GM19099 (cell line): ENCODE results near the gene HPCAL1.

Experiments
- POLR2A ChIP-seq: IDR thresholded peaks from 3 replicates; pipeline ENCODE4 v1.6.1; 2011; ENCODE audit warnings: low read depth; ENCODE audit not compliant: insufficient read length; ENCODE audit errors: extremely low read depth

Gene HPCAL1

DNA sequence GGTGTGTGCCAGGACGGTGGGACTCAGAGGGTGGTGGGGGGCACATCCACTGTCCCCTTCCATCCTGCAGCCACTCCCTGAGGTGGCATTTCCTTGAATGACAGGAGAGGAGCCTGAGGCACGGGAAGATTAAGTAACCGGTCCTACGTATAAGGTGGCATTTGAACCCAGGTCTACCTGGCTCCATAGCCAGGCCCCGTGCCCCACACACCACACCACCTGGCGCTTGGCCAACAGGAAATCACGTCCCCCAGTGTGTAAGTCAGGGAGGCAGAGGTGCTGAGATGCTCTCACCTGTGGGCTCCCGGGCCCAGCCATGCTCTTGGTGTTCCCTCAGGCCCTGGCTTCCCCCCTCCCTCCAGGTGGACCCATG lies 53.7 kb downstream of the HPCAL1 start:
- TF ChIP-seq POLR2A: no peak

DNA sequence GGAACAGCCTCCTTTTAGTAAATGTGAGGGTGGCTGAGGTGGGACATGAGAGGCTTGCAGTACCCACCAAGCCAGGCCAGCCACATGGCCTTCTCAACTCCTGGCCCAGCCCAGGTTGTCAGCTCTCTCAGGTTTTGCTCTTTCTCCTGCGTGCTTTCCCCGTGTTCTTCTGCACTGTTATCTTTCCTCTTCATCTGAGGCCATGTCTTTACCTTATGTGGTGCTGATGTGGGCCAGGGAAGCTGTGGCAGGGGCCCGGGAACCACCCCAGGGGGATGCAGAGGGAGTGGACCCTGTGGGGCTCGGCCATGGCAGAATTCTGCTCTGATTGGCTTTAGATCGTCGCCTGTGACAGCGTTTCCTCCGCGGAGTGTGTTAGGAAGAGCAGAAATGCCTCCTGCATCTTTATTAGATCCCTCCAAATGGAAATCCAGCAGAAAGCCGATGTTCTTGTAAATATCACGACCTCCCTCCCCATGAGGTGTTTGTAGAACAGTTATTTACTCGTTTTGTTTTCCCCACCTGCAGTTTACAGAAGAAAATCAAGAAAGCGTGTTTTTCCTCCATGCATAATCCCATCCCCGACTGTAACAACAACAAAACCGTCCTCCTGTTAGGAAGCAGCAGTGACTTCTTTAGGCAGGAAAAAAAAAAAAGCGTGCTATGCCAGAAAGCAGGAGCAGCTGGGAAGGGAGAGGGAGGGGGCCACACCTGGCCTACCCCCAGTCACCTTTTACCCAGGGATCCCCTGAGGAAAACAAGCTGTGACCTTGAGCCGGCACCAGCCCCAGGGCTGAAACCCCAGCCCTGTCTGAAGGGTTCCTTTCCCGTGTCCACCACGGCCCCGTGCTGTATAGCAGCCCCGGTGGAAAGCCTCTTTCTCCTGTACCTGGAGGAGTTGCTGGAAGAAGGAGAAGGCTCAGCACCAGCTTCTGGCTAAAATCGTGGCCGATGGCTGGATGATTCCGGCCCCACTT lies 54.8 kb downstream of the HPCAL1 start:
- no peak for TF ChIP-seq POLR2A

GRCh38 chr2:10359246-10359645 lies 56.5 kb downstream of the HPCAL1 start:
- no peak for TF ChIP-seq POLR2A

GRCh38 chr2:10359731-10360329 lies 57.1 kb downstream of the HPCAL1 start:
- TF ChIP-seq POLR2A: no peak

GRCh38 chr2:10360460-10360849 lies 57.8 kb downstream of the HPCAL1 start:
- no peak for TF ChIP-seq POLR2A

GRCh38 chr2:10360850-10361588 lies 58.3 kb downstream of the HPCAL1 start:
- TF ChIP-seq POLR2A: no peak

- TF ChIP-seq POLR2A: no peak
Measured at GRCh38 chr2:10362096-10362897, 59.6 kb downstream of the HPCAL1 start.

GRCh38 chr2:10362898-10363454 lies 60.3 kb downstream of the HPCAL1 start:
- no peak for TF ChIP-seq POLR2A

DNA sequence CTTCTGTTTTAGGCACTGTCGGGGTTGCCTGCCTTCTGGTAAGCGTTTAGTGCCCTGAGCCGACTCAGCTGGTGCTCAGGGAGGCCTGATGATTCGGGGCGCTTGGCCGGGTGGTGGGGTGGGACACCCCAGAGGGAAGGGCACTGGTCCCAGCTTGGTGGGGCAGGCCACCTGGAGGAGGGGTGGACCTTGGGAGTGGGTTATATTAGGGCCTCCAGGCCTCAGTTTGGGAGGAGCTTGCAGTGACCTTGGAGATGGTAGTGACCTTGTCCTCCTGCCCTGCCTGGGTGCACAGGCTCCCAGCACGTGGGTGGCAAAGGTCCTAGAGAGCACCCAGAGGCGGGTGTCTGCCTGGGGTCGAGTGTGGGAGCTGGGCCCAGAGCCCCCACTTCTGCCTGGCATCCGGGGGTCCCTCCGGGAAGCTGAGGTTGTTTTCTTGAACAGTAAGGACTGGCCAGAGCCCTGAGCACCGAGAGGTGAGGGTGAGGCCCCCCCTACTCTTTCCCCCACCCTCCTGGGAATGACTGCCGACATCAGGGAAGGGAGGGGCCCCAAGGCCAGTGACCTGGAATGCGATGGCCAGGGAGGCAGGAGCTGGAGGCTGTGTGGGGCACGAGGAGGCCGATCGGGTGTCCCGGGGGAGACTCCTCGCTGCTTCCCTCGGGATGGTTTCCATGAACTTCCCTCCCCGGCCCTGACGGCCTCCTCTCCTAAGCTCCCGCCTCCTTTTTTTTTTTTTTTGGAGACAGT lies 61.3 kb downstream of the HPCAL1 start:
- no peak for TF ChIP-seq POLR2A

GRCh38 chr2:10365412-10365811 lies 62.7 kb downstream of the HPCAL1 start:
- TF ChIP-seq POLR2A: no peak

DNA sequence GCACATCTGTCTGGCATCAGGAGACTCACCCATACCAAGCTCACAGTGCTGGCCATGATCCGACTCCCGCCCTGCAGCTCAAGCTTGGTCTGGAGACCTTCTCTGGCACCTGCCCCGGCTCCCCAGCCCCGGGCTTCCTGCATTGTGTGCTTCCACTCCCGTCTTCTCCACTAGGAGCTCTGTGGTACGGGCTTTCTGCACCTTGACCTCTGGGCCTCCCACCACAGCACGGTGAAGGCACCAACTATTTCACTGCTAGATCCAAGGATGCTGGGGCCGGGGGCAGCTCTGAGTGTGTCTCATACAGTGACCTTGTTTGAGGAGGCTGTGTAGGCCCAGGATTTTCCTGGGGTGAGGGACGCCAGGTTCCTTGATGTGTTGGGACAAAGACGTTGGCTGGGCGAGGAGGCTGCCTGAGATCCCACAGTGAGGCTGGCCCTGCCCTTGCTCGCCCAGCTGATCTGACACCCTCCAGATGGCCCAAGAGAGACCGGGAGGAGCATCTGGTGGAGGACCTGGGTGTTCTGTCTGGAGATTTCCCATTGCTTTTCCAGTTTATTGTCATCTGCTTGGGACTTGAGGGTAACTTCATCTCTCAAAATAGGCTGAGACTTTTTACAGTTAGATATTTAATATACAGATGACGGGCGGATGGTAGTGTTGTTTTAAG lies 64.0 kb downstream of the HPCAL1 start:
- no peak for TF ChIP-seq POLR2A

DNA sequence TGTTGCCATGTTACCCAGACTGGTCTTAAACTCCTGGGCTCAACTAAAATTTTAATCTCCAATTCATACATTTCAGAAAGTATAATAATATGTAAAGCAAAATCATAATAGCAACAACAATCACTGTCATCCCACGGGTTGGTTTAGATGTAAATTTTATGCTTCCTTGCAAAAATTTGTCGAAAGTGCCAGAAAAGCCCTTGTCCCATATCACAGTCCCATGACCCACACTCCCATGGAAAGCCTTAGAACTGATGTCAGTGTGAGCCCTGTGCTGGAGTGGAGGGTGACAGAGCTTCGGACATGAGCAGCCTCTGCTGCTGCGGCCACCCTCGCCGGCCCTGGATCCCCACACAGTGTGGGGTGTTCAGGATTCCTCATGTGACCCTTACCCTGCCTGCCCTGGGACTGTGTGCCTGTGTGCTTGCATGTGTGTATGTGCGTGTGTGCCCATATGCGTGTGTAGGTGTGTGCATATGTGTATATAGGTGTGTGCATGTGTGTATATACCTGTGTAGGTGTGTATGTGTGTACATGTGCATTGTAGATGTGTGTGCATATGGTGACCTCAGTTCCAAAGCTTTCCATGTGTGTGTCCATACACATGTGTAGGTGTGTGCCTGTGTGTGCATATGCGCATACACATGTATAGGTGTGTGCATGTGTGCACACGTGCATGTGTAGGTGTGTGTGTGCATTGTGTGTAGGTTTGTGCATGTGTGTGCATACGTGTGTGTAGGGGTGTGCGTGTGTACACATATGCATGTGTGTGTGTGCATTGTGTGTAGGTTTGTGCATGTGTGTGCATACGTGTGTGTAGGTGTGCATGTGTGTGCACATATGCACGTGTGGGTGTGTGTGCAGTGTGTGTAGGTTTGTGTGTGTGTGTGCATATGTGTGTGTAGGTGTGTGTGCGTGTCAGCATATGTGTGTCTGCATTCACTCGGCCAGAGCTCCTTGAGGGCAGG lies 65.1 kb downstream of the HPCAL1 start:
- TF ChIP-seq POLR2A: no peak

DNA sequence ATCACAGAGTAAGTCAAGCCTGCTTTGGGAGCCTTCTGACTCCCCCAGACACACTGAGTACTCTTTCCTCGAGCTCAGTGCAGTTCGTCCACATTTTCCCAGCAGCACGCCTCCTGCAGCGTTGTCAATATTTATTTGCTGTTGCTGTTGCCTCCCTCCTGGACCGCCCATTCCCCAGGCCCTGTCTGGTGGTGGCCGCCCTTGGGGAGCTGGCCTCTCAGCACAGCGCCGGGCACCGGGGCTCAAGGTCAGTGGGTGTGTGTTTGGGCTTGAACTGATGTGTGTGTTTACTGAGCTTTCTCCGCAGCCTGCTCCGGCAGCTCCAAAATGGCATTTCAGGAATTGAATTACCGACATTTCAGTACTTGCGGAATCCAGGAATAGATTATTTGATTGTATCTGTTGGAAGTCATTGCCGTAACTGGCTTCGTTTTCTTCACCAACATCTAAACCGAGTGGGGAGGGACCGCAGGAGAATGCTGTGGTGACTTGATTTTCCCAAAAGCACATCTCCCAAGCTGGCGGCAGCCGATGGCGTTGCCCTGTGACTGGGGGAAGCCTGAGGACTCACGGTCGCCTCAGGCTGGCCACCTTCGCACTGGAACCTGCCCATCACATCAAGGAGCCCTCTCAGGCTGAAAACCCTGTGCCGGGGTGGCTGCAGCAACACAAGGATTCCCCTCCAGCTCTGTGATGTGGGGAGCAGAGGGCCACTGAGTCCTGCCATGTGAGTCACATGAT lies 66.0 kb downstream of the HPCAL1 start:
- no peak for TF ChIP-seq POLR2A
